KBM-7 (cell line): ENCODE data around the gene TMEM209.

Experiments
- DNase-seq: peaks from one replicate; pipeline ENCODE4 v3.0.0-alpha.2; 2015
- in situ Hi-C: fragments of 300-500 bp; cut with MboI; formaldehyde crosslinking; loops from 2 replicates; pipeline ENCODE4 v1.14.3; 2020; ENCODE audit warnings: low sequenced_read_pairs, low pct_unique_long_range_greater_than_20kb, mixed read lengths

The TMEM209 gene

GRCh38 chr7:130180571-130181262 lies 24.5 kb downstream of the TMEM209 start:
- no peak for DNase-seq
- in situ Hi-C loops, result no loop called here

- in situ Hi-C loops, result no loop called here
- DNase-seq, result no peak
These were observed 25.6 kb downstream of the TMEM209 start for GRCh38 chr7:130179631-130180030.

DNA sequence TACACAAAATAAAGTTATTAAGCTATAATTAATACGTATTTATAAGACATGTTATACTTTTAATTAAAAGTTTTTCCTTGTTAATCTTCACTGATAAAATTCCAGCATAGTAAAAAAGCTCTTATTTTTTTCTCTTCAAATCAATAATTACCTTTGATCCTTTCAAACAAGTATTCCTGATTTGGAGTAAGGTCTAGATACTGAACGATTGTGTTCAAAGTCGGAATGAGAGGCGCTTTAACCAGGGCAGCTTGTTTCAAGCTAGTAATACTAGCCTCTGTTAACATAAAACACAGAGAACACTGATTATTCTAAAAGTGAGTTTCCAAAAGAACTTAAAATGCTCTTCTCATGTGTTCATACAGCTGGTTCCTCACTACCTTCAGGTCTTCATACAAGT lies 27.0 kb downstream of the TMEM209 start:
- in situ Hi-C loops, result no loop called here
- no peak for DNase-seq

DNA sequence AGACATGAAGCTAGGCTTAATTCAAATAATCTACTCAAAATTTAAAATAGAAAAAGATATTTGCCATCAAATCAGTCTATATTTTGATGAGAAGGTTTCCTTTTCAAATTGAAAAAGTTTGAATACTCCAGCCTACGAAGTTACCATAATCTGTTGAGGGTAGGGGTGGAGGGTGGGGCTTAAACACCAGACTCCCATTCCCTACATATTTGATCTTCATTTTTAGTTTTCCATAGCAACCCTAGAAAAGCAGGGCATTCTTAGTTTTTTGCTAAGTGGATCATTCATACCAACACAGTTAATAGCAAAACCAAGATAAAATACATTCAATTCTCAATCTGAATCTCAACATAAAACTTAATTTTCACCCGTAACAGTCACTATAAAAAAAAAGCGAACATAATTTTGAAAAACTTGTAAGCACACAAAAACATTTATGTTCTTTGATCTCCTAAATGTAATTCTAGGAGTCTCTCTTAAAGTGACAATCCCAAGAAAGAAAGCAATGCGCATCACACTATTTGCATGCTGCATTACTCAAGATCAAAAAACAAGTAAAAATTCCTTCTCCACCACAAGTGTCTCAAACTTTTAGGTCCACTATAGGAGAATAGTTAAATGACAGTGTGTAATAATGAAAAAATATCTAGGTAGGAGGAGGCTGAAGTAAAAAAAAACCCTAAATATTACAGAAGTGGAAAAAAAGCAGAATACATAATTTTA lies 30.8 kb downstream of the TMEM209 start:
- in situ Hi-C loops, result no loop called here
- no peak for DNase-seq

DNA sequence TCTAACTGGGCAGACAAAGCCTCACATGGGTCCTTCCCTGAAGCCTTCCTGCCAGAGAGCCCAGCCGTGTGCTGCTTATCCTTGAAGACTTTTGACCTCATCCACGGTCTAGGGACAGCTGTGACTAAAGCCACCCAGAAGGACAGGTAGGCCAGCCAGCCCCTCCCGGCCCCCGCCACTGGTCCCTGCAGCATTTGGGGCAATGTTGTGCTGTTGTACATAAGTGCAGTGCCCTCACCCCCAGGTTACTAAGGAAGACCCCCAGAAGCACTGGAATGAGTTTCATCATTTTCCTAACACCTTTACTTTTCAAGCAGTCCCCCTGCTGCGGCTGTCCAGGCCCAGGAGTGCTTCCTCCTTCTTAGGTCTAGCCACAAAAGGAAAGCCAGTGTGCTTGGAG lies 43.0 kb downstream of the TMEM209 start:
- DNase-seq, result no peak
- in situ Hi-C loops, result no loop called here

DNA sequence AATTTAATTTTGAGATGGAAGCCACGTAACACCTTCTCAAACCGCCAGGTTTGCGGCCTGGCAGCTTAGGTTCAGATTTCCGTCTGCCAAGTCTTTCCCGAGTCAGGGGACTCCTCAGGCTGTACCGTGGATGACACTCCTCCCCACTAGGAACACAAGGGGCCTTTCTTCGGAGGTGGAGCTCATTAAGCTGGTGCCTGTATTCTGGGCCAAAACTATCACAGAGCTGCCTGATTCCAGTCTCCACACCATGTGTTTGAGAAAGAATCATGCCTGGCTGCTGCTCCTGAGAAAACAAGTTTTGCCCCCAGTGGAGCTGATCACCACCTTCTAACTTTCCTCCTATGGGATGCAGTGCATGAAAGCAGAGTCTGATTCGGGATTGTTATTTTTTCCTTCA lies 44.8 kb downstream of the TMEM209 start:
- in situ Hi-C loops, result no loop called here
- no peak for DNase-seq

- no peak for DNase-seq
- in situ Hi-C loops, result no loop called here
These were observed 45.2 kb downstream of the TMEM209 start for GRCh38 chr7:130160023-130160422.

DNA sequence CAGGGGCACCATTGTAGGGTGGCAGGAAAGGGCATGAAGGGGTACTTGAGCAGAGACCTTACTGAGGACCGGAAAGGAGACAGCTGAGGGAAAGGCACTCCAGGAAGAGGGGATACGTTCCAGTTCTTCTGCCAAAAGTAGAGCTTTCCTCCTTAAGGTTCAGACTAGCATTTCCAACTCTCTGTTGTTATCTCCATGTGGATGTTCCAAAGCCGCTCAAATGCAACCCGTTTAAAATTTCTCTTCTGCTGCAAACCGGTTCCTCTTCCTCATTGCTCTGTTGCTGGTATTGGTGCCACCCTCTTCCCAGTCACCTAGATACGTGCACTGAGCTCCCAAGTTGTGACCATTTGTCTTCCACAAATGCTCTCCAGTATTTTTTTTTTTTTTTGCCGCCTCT lies 47.5 kb downstream of the TMEM209 start:
- DNase-seq, result no peak
- in situ Hi-C loops, result no loop called here

DNA sequence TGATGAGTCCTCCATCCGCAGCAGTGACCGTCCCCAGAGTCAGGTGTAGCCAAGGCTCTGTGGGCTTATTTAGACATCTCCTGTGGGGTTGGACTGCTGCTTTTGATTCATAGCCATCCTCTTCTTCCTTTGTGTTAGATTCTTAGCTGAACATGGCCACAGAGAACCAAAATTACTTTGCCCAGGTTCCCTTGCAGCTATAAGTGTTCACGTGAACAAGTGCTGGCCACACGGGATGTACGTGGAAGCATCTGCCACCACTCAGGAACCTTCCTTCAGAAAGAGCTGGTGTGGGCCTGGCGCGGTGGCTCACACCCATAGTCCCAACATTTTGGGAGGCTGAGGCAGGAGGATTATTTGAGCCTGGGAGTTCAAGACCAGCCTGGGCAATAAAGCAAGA lies 49.1 kb downstream of the TMEM209 start:
- in situ Hi-C loops, result no loop called here
- no peak for DNase-seq

- in situ Hi-C loops, result no loop called here
- DNase-seq, result no peak
These were observed 50.5 kb downstream of the TMEM209 start for GRCh38 chr7:130154501-130155317.

GRCh38 chr7:130154131-130154500 lies 51.1 kb downstream of the TMEM209 start:
- no peak for DNase-seq
- in situ Hi-C loops, result no loop called here

GRCh38 chr7:130153211-130153908 lies 51.8 kb downstream of the TMEM209 start:
- in situ Hi-C loops, result no loop called here
- DNase-seq, result no peak

- in situ Hi-C loops, result no loop called here
- DNase-seq, result peak; percentile 25
These were observed 52.6 kb downstream of the TMEM209 start for GRCh38 chr7:130152493-130153210.

- DNase-seq, result no peak
- in situ Hi-C loops, result no loop called here
These were observed 53.4 kb downstream of the TMEM209 start for GRCh38 chr7:130151591-130152492.

- no peak for DNase-seq
- in situ Hi-C loops, result no loop called here
These were observed 54.6 kb downstream of the TMEM209 start for GRCh38 chr7:130150587-130150986.

DNA sequence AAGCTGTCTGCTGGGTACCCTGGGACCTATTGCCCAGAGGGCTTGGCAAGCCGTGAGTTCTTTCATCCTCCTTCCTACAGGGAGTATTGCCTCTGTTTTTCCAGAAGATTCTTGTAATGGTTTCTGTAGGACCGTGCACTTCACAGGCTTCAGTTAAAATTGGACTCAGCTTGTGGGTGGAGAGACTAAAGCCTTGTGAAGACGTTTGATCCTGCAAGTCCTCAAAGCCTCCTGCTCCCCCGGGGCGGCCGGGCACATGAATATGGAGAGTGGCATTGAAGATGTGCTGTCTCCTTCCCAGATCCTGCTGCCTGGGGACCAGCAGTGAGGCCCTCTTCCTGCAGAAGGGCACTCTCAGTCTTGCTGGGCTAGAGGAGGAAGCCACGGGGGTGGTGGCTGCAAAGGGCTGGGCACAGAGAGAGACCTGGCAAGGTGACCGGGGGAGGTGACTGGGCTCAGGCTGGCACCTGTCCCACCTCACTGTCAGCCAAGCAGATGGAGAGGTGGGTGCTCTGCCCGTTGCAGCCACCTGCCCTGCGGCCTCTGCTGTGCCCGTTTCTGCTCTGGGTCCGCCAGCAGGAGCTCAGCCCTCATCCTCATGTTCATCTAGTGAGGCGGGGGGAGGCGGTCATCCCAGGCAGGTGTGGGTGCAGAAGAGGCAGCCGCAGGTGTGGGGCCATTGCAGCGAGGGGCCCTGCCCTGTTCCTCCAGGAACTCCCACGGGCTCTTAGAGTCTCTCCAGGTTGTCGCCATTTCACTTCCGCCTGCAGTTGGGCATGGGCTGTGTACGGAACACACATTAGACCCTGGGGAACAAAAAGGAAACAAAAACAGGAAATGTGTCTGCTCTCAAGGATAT lies 55.7 kb downstream of the TMEM209 start:
- in situ Hi-C loops, result no loop called here
- DNase-seq, result peak; percentile 42

DNA sequence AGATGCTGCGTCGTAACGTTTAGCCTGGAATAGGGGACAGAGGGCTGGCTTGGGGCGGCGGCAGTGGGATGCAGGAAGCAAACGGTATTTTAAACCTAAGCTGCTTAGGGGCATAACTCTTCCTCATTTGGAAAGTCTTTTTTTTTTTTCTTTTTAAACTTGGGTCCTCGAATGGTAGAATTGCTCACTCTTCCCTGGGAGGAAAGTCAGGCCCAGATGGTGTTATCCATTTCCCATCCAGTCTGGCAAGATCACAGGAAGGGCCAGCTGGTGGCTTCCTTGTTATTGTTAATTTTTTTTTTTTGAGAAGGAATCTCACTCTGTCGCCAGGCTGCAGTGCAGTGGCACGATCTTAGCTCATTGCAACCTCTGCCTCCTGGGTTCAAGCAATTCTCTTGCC lies 56.6 kb downstream of the TMEM209 start:
- in situ Hi-C loops, result no loop called here
- no peak for DNase-seq
